ENCODE results near the gene SHC1.

Gene SHC1

DNA sequence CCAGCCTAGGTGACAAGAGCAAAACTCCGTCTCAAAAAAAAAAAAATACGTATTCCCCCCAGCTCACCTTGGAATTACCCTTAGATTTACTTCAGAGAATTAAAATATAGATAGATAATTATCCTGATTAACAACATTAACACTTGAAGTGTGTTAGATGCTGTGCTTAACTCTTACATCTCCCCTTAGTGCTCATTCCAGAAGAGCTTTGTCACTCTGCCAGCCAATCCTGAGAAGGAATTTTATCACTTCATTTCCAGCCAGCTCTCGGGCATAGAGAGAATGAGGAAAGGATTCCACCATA is 1.6 kb upstream of the SHC1 start:
- DNase-seq: no peak

DNA sequence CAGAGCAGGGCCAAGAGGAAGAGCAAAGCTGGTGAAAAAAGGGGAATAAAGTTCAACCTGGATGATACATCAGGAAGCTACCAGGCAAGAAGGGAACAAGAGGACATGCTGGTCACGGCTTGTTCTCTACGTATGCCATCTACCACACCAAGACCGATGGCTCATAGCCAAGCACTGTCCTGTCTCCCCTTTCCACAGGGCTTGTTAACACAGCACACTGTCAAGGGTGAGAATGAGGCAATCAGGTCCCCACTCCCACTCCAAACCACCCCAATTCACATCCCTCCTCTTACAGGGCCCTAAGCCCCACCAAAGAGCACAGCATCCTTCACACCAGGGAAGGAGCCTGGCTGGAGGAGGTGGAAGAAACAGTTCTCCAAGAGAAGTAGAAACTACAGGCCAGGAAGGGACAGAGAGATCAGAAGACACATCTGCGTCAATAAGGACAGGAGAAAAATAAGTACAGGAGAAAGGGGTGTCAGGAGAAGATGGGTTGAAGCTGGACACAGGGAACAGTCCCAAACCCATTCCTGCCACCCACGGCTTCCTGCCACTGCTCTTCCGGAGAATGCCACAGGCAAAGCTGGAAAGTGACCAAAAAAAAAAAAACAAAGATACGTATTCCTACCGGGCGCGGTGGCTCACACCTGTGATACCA is 923 bp upstream of the SHC1 start:
- peak in 1 of 2 experiments; percentile 56 for DNase-seq

DNA sequence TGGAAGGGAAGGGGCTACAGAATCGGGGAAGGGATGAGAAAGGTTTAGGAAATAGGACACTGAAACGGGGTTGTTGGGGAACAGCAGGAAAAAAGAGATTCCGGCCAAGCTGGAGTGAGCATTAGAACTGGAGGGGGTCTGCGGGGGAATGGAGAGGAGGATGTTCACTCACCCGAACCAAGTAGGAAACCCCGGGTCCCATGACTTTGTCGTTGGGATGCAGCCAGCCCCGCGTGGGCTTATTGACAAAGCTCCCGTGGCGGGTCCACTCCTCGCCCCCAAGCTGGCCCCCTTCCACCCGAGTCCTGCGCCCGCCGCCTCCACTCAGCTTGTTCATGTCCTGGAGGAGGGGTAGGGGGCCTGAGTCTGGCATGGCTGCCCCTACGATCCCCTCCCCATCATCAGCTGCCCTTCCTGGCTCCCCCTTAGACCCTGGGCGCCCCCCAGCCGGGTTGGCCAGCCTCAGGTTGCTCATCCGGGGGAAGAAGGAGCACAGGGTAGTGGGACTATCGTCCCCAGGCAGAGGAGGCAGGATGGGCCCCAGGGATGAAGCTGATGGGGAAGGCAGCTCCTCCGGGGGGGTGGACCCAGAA is 591 bp downstream of the SHC1 start:
- DNase-seq: no peak

DNA sequence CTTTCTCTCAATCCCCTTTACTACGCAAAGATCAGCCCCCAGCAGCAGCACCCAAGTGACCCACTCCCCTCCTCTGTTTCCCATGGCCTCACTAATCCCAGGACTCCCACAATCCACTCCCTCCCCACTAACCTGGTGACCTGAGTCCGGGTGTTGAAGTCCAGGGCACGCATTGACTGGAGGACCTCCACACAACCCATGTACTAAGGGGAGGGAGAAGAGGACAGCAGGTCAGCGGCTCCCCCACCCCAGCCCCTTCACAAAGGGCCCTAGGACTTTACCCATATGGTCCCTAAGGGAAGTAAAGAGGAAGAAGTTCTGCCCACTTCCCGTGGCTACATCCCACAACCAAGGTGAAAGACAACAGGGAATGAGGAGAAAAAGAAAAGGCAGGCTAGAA is 1.3 kb downstream of the SHC1 start:
- DNase-seq: no peak

DNA sequence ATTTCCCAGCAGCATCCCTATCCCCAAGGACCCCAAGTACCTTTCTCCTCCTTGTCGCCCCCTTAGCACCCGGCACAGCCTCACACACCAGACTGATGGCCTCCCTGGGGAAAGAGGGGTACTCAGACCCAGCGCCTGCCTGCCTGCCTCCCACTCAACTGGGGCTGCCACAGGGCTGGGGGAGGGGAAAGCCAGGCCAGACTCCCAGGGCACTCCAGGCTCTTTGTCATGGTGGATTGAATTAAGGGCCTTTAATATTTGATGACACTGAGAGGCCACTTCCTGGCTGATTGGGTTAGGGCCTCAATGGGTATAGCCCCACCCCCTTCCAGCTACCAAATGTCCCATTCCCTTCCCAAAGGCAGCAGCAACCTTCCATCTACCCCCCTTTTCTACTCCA is 1.8 kb downstream of the SHC1 start:
- no peak for DNase-seq

DNA sequence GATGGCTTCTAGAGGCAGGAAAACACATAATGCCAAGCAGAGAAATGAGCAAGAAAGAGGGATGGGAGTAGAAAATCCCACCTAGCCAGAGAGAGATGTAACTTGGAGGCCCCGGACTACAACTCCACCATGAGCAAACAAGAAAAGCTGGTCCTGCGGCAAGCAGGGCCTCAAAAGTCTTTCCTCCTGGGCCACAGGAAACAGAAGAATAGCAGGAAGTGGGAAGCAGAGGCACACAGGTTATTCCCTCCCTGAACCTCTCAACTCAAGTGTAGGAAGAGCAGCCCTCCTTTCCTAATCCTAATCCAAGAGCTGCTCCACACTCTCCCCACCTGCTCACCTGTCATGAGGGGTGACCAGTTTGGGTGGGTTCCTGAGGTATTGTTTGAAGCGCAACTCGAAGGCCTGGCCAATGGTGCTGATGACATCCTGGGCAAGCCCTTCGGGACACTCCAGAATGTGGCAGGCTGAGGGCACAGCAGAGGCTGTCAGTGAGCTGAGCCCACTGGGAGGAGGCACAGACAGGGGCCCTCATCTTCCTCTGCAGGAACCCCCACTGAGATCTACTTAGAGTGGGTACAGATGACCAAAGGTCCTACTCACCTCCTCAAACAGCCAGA is 3.1 kb downstream of the SHC1 start:
- no peak for DNase-seq

DNA sequence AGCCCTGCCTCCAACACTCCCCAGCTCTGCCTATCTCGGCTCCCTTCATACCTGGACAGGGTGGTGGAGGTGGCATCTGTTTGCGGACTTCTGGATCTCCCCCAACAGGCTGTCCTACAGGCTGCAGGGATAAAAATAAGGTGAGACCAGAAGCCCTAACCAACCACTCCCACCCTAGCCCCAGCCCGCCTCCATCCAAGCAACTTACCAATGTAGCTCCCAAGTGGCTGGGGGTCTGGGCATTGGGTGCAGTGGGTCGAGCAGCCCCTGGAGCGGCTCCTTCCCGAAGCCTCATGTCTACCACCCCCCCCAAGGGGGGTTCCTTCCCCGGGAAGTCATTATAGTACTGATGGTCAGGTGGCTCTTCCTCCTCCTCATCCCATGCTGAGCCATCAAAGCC is 4.4 kb downstream of the SHC1 start:
- DNase-seq: no peak

DNA sequence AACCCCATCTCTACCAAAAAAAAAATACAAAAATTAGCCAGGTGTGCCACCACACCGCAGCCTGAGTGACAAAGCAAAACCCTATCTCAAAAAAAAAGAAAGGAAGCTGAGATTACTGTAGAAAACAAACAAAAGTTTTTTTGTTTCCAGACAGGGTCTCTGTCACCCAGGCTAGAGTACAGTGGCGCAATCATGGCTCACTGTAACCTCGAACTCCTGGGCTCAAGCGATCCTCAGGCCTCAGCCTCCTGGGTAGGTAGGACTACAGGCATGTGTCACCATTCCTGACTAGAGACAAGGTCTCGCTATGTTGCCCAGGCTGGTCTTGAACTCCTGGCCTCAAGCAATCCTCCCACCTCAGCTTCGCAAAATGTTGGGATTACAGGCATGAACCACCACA is 6.2 kb downstream of the SHC1 start:
- DNase-seq: no peak

DNA sequence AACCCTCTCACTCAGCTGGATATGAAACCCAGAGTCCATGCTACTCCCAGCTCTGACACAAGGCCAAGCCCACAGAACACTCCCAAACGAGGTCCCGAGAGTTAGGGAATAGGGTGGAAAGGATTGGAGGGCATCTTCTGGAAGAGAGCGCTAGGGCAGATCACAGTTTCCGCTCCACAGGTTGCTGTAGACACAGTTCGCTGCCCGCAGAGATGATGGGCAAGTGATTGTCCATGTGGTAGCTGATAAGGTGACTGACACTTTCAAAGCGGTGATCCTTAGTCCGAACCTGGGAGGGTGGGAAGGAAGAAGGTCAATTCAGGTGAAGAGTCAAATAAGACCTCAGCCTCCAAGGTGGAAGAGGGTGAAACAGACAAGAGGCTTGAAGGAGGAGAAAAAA is 6.9 kb downstream of the SHC1 start:
- DNase-seq: no peak

DNA sequence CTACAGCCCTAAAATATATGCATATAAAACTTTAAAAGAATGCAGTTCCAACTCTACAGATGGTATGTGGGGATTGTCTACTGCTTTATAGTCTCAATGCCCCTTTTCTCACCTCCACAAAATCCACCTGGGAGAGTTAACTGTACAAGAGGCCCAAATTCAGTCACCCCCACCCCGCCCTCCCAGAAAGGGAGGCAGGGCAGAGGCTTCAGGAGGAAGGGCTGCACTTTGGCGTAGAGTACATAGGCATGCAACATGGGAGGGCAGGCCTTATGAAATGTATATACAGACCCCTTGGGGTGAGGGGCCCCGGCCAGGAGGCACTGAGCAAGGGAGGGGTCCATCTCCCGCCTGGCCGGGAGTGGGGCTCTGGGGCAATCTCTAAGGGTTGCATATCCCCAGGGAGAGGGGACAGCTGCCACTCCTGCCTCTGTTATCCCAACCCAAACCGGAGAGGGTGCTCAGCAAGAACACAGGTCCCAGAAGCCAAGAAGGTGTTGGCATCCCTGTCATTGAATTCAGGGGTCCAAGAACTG is 7.7 kb downstream of the SHC1 start:
- DNase-seq: no peak

DNA sequence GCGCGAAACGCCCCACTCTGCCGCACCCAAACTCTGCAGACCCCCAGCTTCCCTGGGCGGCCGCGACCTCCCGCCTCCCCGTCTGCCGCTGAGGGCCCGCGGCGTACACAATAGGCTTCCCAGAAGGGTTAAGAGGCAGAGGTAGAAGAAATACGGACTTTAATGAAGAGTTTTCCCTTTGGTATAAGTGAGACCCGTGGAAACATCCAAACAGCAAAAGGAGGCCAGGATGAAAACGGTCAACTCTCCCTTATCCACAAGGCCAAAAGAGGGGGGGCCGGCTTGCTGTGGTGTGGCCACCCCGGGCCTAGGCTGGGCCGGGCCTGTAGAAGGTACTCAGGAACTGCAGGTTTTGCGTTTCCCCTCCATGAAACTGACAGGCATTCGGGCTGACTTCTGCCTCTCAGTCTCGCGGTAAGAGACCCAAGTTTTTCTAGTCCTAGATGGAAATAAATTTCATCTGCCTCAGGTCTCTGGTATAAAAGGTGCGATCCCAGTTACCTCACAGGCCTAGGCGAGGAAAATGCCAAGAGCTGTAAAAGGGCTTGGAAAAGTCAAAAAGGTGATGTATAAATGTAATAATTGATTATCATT is 8.3 kb downstream of the SHC1 start:
- peak in 1 of 2 experiments; percentile 35 for DNase-seq

DNA sequence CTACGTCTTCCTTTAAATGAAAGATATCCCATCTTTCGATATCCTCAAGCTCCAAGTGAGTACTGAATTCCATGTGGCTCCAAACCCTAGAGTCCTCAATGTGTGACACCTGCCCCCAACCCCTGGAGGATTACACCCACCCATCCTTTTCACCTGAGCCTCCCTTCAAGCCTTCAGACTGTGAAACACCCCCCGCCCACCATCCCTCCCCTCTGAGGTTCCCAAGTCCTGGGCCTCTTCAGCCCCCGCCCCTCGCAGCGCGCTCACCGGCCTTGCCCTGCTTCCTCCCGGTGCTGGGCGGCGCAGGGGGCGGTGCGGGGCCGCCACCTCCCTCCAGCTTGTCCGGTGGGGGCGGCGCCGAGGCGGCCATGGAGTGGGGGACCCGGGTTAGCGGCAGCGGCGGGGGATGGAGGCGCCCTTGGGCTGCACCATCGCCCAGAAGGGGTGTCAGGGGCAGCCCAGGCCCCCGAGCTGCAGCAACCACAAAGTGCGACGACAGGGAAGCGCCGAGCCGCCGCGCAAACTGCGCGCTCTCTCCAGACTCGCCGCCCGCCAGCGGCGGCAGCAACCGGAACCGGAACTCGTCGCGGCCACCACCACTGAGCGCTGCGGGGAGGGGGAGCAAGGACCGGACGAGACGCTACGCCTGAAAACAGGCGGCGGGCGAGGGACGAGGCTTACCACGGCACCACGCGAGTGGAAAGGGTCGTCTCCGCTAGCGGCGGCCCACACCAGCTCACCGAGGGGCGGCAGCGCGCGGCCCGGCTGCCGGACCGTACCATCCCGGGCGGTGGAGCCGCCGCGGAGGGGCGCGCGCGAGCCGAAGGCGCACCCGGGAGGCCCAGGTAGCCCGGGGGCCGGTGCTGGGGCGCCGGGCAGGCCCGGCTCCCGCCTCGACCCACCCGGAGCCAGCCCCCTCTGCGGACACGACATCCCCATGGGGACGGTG is 9.1 kb downstream of the SHC1 start, which contains the start of gene PYGO2:
TSS of gene PYGO2 (minus strand) at position 576 of the 949 bp plus-strand sequence. CDS start at position 370, 206 bp downstream.
- peak; percentile 27 to 70 for DNase-seq

DNA sequence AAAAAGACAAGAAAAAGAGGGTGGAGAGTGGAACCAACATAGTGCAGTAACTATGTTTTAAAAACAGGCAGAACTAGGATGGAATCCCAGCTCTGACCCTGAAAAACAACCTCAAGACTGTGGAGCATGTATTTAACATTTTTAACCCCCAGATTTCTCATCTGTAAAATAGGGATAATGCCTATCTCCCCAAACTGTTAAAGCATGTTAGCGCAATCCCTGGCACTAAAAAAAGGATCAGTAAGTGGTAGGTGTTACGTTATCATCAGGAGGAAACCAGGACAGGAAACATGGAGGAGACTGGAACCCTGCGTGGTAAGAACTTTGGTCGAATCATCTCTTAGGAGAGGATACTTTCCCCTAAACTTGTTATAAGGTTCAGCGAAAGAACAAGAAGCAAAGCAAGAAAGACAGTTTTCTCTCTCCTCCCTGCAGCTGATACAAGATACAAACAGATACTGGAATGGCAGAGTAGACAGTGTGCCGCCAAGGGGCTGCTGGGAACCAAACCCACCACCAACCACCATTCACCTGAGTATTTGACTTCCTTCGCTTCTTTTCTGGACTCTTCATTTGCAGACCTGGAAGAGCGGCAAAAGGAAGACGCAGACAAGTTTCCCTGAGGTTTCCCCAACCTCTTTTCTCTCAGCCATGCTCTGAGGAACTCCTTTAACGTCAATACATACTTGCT is 10.0 kb downstream of the SHC1 start:
- DNase-seq: no peak

DNA sequence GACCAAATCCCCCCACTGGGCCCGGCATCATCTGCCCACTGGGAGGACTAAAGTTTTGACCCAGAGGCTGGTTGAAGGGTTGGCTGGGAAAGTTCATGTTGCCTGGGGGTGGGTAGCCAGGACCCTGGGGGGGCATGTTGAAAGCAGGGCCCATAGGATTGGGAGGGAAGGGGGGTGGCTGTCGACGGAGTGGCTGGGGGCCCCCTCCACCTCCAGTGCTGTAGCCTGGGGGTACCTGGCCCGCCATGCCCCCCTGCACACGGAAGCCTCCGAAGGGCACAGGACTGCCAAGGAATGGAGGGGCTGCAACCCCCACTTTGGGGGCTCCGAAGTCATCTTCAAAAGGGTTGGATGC is 11.1 kb downstream of the SHC1 start:
- no peak for DNase-seq

DNA sequence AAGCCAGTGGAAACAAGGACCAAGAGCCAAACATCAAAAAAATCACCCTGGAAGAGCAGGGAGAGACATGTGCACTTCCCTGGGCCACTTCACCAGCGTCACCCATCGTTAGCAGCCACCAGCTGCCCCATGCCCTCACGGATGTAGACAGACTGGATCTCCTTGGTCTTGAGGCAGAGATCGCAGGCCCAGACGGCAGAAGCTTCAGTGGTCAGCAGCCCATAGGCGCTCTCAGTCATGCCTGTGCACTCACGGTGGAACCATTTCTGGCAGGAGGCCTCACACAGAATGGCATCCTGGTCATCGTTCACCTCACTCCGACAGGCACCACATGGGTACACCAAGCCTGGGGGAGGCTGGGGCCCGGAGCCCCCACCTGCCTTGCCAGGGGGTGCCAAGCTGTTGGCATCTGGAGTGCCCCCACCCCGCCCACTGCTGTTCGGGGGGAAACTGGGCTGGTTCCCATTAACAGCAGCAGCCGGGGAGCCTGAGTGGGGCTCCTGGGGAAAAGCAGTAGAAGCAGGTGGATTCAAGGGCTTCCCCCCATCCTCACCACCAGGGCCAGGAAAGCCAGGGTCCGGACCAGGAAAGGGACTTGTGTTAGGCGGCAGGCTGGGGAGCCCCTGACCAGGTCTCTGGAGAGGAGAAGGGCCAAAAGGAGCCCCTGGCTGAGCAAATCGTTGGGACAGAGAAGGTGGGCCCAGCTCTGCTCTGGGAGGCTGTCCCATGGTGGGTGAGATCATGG is 11.7 kb downstream of the SHC1 start:
- no peak for DNase-seq

DNA sequence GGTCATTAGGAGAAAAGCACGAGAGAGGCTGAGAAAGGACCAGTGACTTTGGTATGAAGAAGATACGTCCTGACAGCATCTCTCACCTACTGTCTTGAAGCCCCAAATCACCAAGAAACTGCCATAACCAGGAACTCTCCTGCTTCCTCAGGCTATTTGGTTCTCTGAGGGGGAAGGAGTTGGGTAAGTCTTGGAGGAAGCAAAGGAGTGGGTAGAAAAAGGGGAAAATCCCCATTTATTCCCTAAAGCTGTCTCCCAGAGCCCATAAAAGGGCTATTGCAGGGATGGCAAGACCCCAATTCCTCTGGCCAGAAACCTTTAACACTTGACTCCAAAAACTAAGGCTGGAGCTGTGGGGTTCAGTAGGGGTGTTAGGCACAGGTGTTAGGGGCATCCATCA is 12.5 kb downstream of the SHC1 start:
- no peak for DNase-seq

DNA sequence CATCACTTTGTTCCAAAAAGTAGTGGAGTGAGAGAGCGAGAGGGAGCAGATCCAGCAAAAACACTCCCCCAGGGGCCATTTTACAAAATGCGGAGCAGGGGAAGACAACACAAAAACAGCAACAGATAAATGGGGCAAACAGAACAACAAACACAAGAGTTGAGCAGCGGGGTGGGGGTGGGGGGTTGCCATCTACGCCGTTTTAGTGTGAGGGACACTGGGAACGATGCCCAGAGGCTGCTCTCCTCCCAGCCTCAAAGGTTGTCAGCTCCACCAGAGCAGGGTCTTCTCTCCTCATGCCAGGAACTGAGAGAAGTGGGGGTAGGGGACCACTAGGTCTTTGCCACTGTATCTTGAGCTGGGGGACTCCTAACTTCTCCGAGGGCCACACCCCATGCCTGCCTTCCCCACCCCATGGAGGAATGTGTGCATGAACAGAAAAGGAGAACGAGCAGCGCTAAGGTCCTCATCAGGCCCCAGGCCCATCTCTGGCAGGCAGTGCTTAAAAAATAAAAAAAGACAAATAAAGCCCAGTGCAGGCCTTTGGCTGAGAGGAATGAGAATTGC is 13.4 kb downstream of the SHC1 start:
- DNase-seq: no peak

DNA sequence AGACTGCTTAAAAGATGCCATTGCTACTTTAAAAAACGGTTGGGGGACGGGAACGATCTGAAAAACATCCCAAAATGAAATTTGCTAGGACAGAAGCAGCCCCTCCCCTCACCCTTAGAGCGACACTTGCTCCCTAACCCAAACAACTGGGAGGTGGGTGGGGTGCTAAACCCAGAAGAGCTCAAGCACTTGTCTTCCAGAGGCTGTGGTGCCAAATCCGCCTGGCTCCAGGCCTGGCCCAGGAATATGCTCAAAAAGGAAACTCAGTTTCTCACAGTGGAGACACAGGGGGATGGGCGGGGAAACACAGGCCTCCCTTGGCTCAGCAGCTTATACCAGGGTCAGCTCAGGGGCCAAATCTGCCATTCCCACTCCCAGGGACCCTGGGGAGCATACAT is 14.0 kb downstream of the SHC1 start:
- no peak for DNase-seq

DNA sequence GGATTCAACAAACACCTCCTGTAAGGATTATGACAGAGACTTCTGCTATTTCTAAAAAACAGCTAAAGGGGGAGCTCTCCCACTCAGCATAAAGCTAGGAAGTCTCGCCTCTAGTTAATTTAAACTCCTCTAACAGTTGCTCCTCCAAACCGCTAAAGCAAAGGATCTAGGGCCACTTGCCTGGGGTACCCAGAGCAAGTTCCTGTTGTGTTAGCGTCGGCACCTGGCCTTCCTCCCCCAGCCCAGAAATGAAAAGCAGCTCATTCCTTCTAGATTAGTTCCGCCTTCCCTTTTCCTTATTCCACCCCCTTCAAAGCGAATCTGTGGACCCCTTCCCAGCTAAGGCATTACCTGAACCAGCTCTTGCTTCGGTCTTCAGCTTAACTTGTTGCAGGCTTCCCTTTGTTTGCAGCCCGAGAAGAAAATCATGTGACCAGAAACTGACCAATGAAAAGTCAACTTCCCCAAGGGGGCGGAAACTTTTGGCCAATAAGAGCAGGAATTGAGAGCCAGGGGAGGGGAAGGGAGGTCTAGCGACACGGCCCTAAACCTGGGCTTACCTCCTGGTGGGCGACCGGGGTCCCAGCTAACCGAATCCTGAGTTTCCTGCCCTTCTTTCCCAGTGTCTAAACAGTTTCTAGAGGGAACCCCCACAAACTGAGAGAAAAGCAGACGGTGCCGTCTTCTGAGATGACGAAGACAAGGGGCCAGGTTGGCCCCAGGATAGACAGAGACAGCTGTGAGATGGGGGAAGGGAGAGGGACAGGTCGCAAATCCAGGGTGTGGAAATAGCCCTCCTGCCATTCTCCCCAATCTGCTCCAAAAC is 14.6 kb downstream of the SHC1 start, which contains the start of gene PBXIP1:
TSS of gene PBXIP1 (minus strand) at position 382 of the 826 bp plus-strand sequence. CDS start 2,378 bp downstream, outside the sequence.
- DNase-seq: peak in 1 of 2 experiments; percentile 77

Measured in SW 1271 (cell line).